NCI-H345 (cell line): Measurements from ENCODE around the gene HTRA2.
A peak's percentile ranks its signal among the peaks of the same experiment; 100 is the strongest.

Experiments
- DNase-seq: peaks from one replicate; lab custom pipeline; 2025; lab: John Stamatoyannopoulos, UW

Gene HTRA2

GRCh38 chr2:74500578-74500946, 29.2 kb upstream of the HTRA2 start:
- no peak for DNase-seq

GRCh38 chr2:74501335-74502071, 28.2 kb upstream of the HTRA2 start:
- DNase-seq: no peak

- DNase-seq: no peak
Observed at GRCh38 chr2:74502147-74502719, 27.5 kb upstream of the HTRA2 start.

- DNase-seq: peak; percentile 7
Observed at GRCh38 chr2:74502720-74503505, 26.8 kb upstream of the HTRA2 start.

- no peak for DNase-seq
Observed at GRCh38 chr2:74503506-74504475, 25.9 kb upstream of the HTRA2 start.

- DNase-seq: no peak
Observed at GRCh38 chr2:74504591-74504990, 25.1 kb upstream of the HTRA2 start.

- DNase-seq: no peak
Observed at GRCh38 chr2:74505448-74506246, 24.1 kb upstream of the HTRA2 start.

GRCh38 chr2:74507145-74507925, 22.4 kb upstream of the HTRA2 start, which contains the start of gene PCGF1:
PCGF1 (minus strand) TSS chr2:74507695; CDS start chr2:74507668, 27 bp downstream.
- DNase-seq: peak; percentile 99

GRCh38 chr2:74507926-74508520, 21.7 kb upstream of the HTRA2 start:
- DNase-seq: peak; percentile 21

- DNase-seq: no peak
Observed at GRCh38 chr2:74510272-74510671, 19.5 kb upstream of the HTRA2 start.

- DNase-seq: no peak
Observed at GRCh38 chr2:74511104-74511989, 18.4 kb upstream of the HTRA2 start.

- DNase-seq: no peak
Observed at GRCh38 chr2:74512744-74513604, 16.8 kb upstream of the HTRA2 start.

- no peak for DNase-seq
Observed at GRCh38 chr2:74513605-74514367, 15.9 kb upstream of the HTRA2 start.

- DNase-seq: peak; percentile 12
Observed at GRCh38 chr2:74514368-74515270, 15.1 kb upstream of the HTRA2 start, which contains the start of gene TLX2. TLX2 (plus strand) TSS chr2:74514450; CDS start chr2:74514807, 357 bp downstream.

- DNase-seq: no peak
Observed at GRCh38 chr2:74515271-74515980, 14.3 kb upstream of the HTRA2 start.
